HEK293T (cell line): ENCODE data around the gene AIM2.

Experiments used
- NFRKB ChIP-seq: fragments of 450-650 bp; IDR thresholded peaks from 2 replicates; pipeline ENCODE4 v1.6.1; 2016; ENCODE audit warnings: mild to moderate bottlenecking, moderate library complexity
- PKNOX1 ChIP-seq: fragments of 450-650 bp; IDR thresholded peaks from 2 replicates; pipeline ENCODE4 v1.6.1; 2016
- SP1 ChIP-seq: fragments of 450-650 bp; IDR thresholded peaks from 2 replicates; pipeline ENCODE4 v1.6.1; 2017
- ZNF384 ChIP-seq: fragments of 450-650 bp; IDR thresholded peaks from 2 replicates; pipeline ENCODE4 v1.6.1; 2016

GRCh38 chr1:159077120-159077961, 775 bp upstream of the AIM2 start:
- TF ChIP-seq PKNOX1 = no peak
- TF ChIP-seq NFRKB = no peak
- no peak for TF ChIP-seq SP1
- TF ChIP-seq ZNF384 = no peak
